Measurements from ENCODE around the gene KCNT2. TPM values are rescaled to one million over a fixed set of nuclear protein-coding genes. Genes with fewer than 3 reads are reported as not detected.

The KCNT2 gene
- total and polyA plus RNA-seq, 2 of the 8 experiments (the other 6 are each of a cell fraction or from before 2014, with no cell fraction given): 2.3 to 10.2 TPM

DNA sequence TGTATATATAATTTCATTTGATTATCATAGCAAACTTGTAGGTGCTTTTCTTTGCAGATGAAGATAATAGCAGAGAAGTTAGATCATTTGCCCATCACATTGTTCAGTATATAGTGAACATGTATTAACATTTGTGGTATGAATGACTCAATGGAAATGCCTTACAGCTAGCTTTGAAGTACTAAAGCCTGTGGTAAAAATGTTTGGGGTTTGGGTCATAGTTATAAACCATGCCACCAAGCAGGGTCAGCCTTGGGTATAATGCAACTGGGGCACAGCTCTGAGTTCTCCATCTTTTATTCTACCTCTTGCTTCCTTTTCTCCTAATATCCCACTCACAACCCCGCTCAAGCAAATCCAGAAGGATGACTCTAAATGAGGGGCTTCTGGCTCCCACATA, 141.6 kb downstream of the KCNT2 start:
- FAIRE-seq (no peak), DNase-seq (ENCODE audit: low read depth in 1 of 2, low spot score in 2 of 2) (no peak)
- H3K79me1 ChIP-seq (ENCODE audit: low read depth, low read length): no peaks in the 10 kb centered on the region
- no peak overlapping the region for H3K18ac ChIP-seq (ENCODE audit: extremely low read depth, low read length)
- no peak overlapping the region for H2BK15ac ChIP-seq (ENCODE audit: low read length)
- H4K91ac ChIP-seq (replicated peaks; ENCODE audit: insufficient read length, low read length): no peak overlapping the region
- no peaks in the 10 kb centered on the region for H4K20me1 ChIP-seq (replicated peaks in 1 of 2; ENCODE audit: control insufficient read depth in 1 of 2, insufficient read depth in 2 of 2, low read length in 2 of 2)
- peaks cover 0 to 11% (median 3%) of the 10 kb centered on the region in 4 experiments; a peak in 3 of 8 replicates for H3K36me3 ChIP-seq (ENCODE audit: control insufficient read depth in 2 of 4, insufficient read depth in 4 of 4, low read length in 3 of 4)
- H3K79me2 ChIP-seq (ENCODE audit: control insufficient read depth in 1 of 2, insufficient read depth in 2 of 2, low read length in 2 of 2): no peaks in the 10 kb centered on the region
- H4K8ac ChIP-seq (ENCODE audit: extremely low read depth, insufficient read depth, low read length): no peak overlapping the region
- ChIA-PET POLR2A (ENCODE audit: partially characterized antibody) (no interaction called here), CTCF (ENCODE audit: partially characterized antibody) (no interaction called here)
- H3K27me3 ChIP-seq (replicated peaks in 1 of 4; ENCODE audit: control insufficient read depth in 3 of 4, extremely low read depth in 1 of 4, insufficient read depth in 3 of 4, low read length in 3 of 4): no peaks in the 10 kb centered on the region
- H3K27ac ChIP-seq (ENCODE audit: low read depth, low read length): no peak overlapping the region
- 87% methylated on average over 1 of the region's 1 CpG; no CpG with 5 or more reads in 1 of the 2 experiments for WGBS, 2 experiments (ENCODE audit: extremely low coverage in 1 of 2, insufficient coverage in 1 of 2, insufficient read length in 1 of 2, insufficient replicate concordance in 2 of 2, low coverage in 1 of 2, low lambda C conversion rate in 2 of 2, missing lambda C conversion rate in 1 of 2)
- no peak overlapping the region for H4K5ac ChIP-seq (ENCODE audit: insufficient read length, low read depth, low read length)
- no peaks in the 10 kb centered on the region for H3K9me3 ChIP-seq (ENCODE audit: insufficient read depth in 2 of 2, low read depth in 1 of 2, low read length in 1 of 2)
- no peak overlapping the region for H2AK5ac ChIP-seq (ENCODE audit: low read depth, low read length)
- H3K56ac ChIP-seq (replicated peaks; ENCODE audit: insufficient read length, low read depth, low read length): no peak overlapping the region
- H2AFZ ChIP-seq (ENCODE audit: low read length): no peak overlapping the region
- H3K14ac ChIP-seq (ENCODE audit: insufficient read length): no peak overlapping the region
- no peak overlapping the region for H3K4me3 ChIP-seq (ENCODE audit: extremely low read depth in 1 of 4, insufficient read depth in 2 of 4, low read depth in 3 of 4, low read length in 4 of 4)
- H2BK12ac ChIP-seq (ENCODE audit: low read depth, low read length): no peak overlapping the region
- no peak overlapping the region for H3K9ac ChIP-seq (replicated peaks in 1 of 4; ENCODE audit: extremely low read depth in 1 of 4, low read depth in 3 of 4, low read length in 3 of 4)
- H2BK5ac ChIP-seq (ENCODE audit: low read depth, low read length): no peak overlapping the region
- TF ChIP-seq TCF12 (IDR thresholded peaks at IDR 0.05; ENCODE audit: low read depth, low read length) (no peak), HDAC6 (IDR thresholded peaks at IDR 0.05; ENCODE audit: low read depth, low read length) (no peak), KDM4A (IDR thresholded peaks at IDR 0.05; ENCODE audit: low read depth, low read length, severe bottlenecking) (no peak), RBBP5 (IDR thresholded peaks at IDR 0.05; ENCODE audit: borderline replicate concordance, low read depth, low read length) (no peak), CTBP2 (IDR thresholded peaks at IDR 0.05; ENCODE audit: borderline replicate concordance, insufficient read depth, insufficient read length, low read length) (no peak), GABPA (IDR thresholded peaks at IDR 0.05; ENCODE audit: borderline replicate concordance, insufficient read depth, low read length) (no peak)
- TF ChIP-seq, protein P1, sequence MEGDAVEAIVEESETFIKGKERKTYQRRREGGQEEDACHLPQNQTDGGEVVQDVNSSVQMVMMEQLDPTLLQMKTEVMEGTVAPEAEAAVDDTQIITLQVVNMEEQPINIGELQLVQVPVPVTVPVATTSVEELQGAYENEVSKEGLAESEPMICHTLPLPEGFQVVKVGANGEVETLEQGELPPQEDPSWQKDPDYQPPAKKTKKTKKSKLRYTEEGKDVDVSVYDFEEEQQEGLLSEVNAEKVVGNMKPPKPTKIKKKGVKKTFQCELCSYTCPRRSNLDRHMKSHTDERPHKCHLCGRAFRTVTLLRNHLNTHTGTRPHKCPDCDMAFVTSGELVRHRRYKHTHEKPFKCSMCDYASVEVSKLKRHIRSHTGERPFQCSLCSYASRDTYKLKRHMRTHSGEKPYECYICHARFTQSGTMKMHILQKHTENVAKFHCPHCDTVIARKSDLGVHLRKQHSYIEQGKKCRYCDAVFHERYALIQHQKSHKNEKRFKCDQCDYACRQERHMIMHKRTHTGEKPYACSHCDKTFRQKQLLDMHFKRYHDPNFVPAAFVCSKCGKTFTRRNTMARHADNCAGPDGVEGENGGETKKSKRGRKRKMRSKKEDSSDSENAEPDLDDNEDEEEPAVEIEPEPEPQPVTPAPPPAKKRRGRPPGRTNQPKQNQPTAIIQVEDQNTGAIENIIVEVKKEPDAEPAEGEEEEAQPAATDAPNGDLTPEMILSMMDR (IDR thresholded peaks at IDR 0.05; ENCODE audit: control extremely low read depth in 1 of 3, insufficient read depth in 1 of 3, low read depth in 1 of 3, low read length in 3 of 3): no peak
- H3K23ac ChIP-seq (ENCODE audit: insufficient read length): no peak overlapping the region
- H2BK20ac ChIP-seq (ENCODE audit: low read length): no peak overlapping the region
- H2BK120ac ChIP-seq (replicated peaks; ENCODE audit: low read depth, low read length): no peak overlapping the region
- no peaks in the 10 kb centered on the region for H3K23me2 ChIP-seq (ENCODE audit: low read depth, low read length)
- H3K4me2 ChIP-seq (ENCODE audit: insufficient read depth in 1 of 2, low read depth in 2 of 2, low read length in 2 of 2): no peak overlapping the region
- no peak overlapping the region for H3K4ac ChIP-seq (replicated peaks; ENCODE audit: insufficient read length, low read depth, low read length)
- no peaks in the 10 kb centered on the region for H3K4me1 ChIP-seq (replicated peaks in 1 of 4; ENCODE audit: control insufficient read depth in 3 of 4, insufficient read depth in 4 of 4, low read length in 3 of 4)

All from H1 (cell line).